Esophagus muscularis mucosa (tissue), 4 donors: Measurements from ENCODE around the gene IRS1. TPM values are rescaled to one million over a fixed set of nuclear protein-coding genes. Genes with fewer than 3 reads are reported as not detected.

Source experiments
- DNase-seq: peaks from one replicate; pipeline ENCODE4 v3.0.0-alpha.2; 2017; ENCODE audit errors: extremely low spot score
- H3K27ac ChIP-seq, 4 donors: fragments of 200-600 bp; sonication (generic); replicated peaks in 1 of 4; 1 replicate in 3 of 4; 2 replicates in 1 of 4; pipeline ENCODE4 v1.5.1; 2016 to 2019; ENCODE audit warnings: mild to moderate bottlenecking in 1 of 4
- H3K27me3 ChIP-seq, 4 donors: fragments of 200-600 bp; sonication (generic); one replicate each; pipeline versions ENCODE4 v1.5.1 to v1.6.0; 2016 to 2019
- H3K36me3 ChIP-seq, 4 donors: fragments of 200-600 bp; sonication (generic); one replicate each; pipeline ENCODE4 v1.5.1; 2016 to 2019
- H3K4me1 ChIP-seq, 4 donors: fragments of 200-600 bp; sonication (generic); one replicate each; pipeline ENCODE4 v1.5.1; 2016 to 2019
- H3K4me3 ChIP-seq, 4 donors: fragments of 200-600 bp; sonication (generic); 1 replicate in 2 of 4; 2 replicates in 2 of 4; pipeline ENCODE4 v1.5.1; 2016 to 2019; ENCODE audit warnings: mild to moderate bottlenecking in 4 of 4, moderate library complexity in 1 of 4
- H3K9me3 ChIP-seq, 4 donors: fragments of 200-600 bp; sonication (generic); 1 replicate in 3 of 4; 2 replicates in 1 of 4; pipeline ENCODE4 v1.5.1; 2016 to 2019
- EP300 ChIP-seq: sonication (generic); formaldehyde crosslinking; IDR thresholded peaks from one replicate; pipeline ENCODE4 v1.6.1; 2017; ENCODE audit warnings: antibody characterized with exemption
- POLR2A ChIP-seq: fragments of 450-650 bp; IDR thresholded peaks from one replicate; pipeline ENCODE4 v1.6.1; 2017; ENCODE audit warnings: antibody characterized with exemption, moderate library complexity, mild to moderate bottlenecking, low read depth
- POLR2AphosphoS5 ChIP-seq, 2 donors: sonication (generic); formaldehyde crosslinking; IDR thresholded peaks; one replicate each; pipeline ENCODE4 v1.6.1; 2017; ENCODE audit warnings: antibody characterized with exemption in 2 of 2
- WGBS: methylation state at CpG from one replicate; pipeline ENCODE4 v1.1.5; 2018; 5-methylcytosine and 5-hydroxymethylcytosine counted together
- intact Hi-C: fragments of 100-400 bp; cut with DNase I; formaldehyde crosslinking; loops from one replicate; pipeline ENCODE4 v1.15.1; 2023
- total RNA-seq, 4 donors: library from RNA; depleted of rRNA; stranded (reverse); fragments of >200 nt; gene quantifications; one replicate each; pipeline versions ENCODE4 v1.1.0 to v1.2.1, GENCODE V29; 2016
- TF ChIP-seq, protein P1 (sequence below), 3 experiments: fragments of 200-600 bp in 2 of 3; fragments of 450-650 bp in 1 of 3; sonication (generic) in 2 of 3; IDR thresholded peaks; one replicate each; pipeline ENCODE4 v1.5.1; 2017 to 2019; ENCODE audit warnings: antibody characterized with exemption in 3 of 3, mild to moderate bottlenecking in 2 of 3, moderate library complexity in 1 of 3

The IRS1 gene
- total RNA-seq, 4 donors from 2014 or later: 27.8 to 47.6 (median 32.8) TPM

DNA sequence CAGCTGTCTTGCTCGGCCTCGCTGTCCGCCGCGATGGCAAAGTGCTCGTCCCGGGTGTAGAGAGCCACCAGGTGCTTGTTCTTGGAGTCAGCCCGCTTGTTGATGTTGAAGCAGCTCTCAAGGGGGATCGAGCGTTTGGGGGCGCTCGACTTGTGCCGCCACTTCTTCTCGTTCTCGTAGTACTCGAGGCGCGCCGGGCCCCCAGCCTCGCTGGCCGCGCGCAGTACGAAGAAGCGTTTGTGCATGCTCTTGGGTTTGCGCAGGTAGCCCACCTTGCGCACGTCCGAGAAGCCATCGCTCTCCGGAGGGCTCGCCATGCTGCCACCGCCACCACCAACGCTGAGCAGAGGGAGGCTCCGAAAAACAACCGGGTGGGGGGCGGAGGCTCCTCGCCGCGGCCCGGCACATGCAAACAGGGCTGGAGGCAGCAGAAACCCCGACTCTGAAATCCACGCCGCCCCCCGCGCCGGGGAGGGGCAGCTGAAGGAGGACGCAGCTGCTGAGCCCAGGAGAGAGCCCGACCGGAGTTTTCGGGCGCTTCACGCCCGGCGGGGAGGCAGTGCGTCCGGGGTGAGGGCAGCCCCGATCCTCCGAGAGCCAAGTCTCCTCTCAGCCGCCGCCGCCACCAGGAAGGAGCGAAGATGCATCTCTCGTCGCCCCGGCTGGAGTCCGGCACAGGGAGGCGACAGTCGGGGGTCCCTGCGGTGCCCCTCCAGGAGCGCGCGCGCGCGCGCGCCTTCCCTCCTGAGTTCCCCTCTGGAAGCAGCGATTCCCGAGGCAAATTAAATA, 1.0 kb downstream of the IRS1 start:
- H3K4me1 ChIP-seq: peaks cover 47 to 75% (median 69%) of the 10 kb centered on the region in 4 donors
- peaks cover 0 to 14% (median 5%) of the 10 kb centered on the region in 4 donors for H3K36me3 ChIP-seq
- DNase-seq: no peak
- H3K9me3 ChIP-seq: no peaks in the 10 kb centered on the region
- H3K27me3 ChIP-seq: peaks cover 0 to 16% (median 0%) of the 10 kb centered on the region in 4 donors
- 1% methylated on average over 15 of the region's 80 CpGs for WGBS
- H3K27ac ChIP-seq: peak overlapping the region; percentile 94 to 96 (median 94)
- intact Hi-C loops: loop anchor here (2.0 to 10.0 kb wide), 5 partner anchors 51 to 582 kb away; no protein-coding TSS in a partner anchor
- H3K4me3 ChIP-seq: peak overlapping the region; percentile 70 to 95 (median 86)
- TF ChIP-seq, protein P1, sequence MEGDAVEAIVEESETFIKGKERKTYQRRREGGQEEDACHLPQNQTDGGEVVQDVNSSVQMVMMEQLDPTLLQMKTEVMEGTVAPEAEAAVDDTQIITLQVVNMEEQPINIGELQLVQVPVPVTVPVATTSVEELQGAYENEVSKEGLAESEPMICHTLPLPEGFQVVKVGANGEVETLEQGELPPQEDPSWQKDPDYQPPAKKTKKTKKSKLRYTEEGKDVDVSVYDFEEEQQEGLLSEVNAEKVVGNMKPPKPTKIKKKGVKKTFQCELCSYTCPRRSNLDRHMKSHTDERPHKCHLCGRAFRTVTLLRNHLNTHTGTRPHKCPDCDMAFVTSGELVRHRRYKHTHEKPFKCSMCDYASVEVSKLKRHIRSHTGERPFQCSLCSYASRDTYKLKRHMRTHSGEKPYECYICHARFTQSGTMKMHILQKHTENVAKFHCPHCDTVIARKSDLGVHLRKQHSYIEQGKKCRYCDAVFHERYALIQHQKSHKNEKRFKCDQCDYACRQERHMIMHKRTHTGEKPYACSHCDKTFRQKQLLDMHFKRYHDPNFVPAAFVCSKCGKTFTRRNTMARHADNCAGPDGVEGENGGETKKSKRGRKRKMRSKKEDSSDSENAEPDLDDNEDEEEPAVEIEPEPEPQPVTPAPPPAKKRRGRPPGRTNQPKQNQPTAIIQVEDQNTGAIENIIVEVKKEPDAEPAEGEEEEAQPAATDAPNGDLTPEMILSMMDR (IDR thresholded peaks at IDR 0.05): no peak
- TF ChIP-seq POLR2A: no peak
- TF ChIP-seq EP300: no peak
- no peak for TF ChIP-seq POLR2AphosphoS5 (IDR thresholded peaks at IDR 0.05)

DNA sequence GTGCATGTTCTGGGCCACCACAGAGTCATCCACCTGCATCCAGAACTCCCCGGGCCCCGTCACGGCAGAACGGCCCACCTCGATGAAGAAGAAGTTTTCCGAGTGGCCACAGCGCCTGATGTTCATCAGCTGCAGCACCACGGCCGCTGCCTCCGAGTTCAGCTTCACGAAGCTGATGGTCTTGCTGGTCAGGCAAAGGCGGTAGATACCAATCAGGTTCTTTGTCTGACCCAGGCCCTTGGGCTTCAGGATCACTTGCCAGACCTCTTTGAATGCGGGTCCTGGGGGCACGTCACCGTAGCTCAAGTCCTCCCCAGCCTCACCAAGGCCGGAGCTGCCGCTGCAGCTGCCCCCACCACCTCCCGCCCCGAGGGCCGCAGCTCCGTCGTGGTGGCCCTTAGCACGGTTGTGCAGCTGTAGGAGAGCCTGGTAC, 1.6 kb downstream of the IRS1 start:
- Histone ChIP-seq H3K4me3 (peak overlapping the region; percentile 70 to 95 (median 86)), H3K27me3 (peaks cover 0 to 16% (median 0%) of the 10 kb centered on the region in 4 donors), H3K9me3 (no peaks in the 10 kb centered on the region), H3K27ac (peak overlapping the region; percentile 94 to 96 (median 94)), H3K36me3 (peaks cover 0 to 14% (median 5%) of the 10 kb centered on the region in 4 donors), H3K4me1 (peaks cover 47 to 80% (median 72%) of the 10 kb centered on the region in 4 donors)
- intact Hi-C loops: loop anchor here (2.0 to 10.0 kb wide), 5 partner anchors 51 to 581 kb away; no protein-coding TSS in a partner anchor
- no peak for TF ChIP-seq POLR2A
- TF ChIP-seq POLR2AphosphoS5 (IDR thresholded peaks at IDR 0.05): no peak
- TF ChIP-seq, protein P1 (IDR thresholded peaks at IDR 0.05): no peak
- no peak for TF ChIP-seq EP300
- WGBS: 79% methylated on average over 11 of the region's 23 CpGs
- no peak for DNase-seq

DNA sequence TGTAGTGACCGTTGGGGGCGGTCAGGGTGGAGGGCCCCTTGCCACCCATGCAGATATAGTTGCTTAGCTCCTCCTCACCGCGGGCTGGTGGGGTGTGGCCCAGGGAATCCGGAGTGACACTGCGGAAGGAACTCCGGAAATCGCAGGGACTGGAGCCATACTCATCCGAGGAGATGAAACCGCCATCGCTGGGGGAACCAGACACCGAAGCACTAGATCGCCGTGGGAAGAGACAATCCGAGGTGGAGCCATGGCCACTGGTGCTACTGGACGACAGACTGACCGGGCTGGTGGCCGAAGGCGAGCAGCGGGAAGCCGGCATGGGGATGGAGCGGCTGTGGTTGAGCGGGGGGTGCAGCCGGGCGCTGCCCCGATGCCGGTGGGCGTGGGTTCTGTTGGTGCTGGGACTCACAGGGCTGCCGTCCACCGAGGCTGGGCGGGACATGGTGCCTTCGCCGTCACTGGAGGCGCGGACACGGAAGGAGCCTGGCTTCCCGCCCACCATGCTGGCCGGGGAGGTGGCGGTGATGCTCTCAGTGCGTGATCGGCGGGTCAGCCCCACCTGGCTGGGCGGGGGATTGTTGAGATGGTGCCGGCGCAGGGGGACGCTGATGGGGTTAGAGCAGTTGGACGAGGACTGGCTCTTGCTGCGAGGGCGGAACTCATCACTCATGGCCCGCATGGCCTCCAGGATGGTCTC, 2.2 kb downstream of the IRS1 start:
- H3K4me3 ChIP-seq: peak overlapping the region; percentile 70 to 95 (median 86)
- peak overlapping the region; percentile 94 to 96 (median 94) for H3K27ac ChIP-seq
- no peak for DNase-seq
- intact Hi-C loops: loop anchor here (5.0 to 10.0 kb wide), 4 partner anchors 50 to 323 kb away; no protein-coding TSS in a partner anchor
- peaks cover 46 to 85% (median 75%) of the 10 kb centered on the region in 4 donors for H3K4me1 ChIP-seq
- TF ChIP-seq POLR2AphosphoS5 (IDR thresholded peaks at IDR 0.05): no peak
- TF ChIP-seq EP300: no peak
- TF ChIP-seq POLR2A: no peak
- TF ChIP-seq, protein P1 (IDR thresholded peaks at IDR 0.05): no peak
- H3K36me3 ChIP-seq: peaks cover 0 to 14% (median 5%) of the 10 kb centered on the region in 4 donors
- H3K27me3 ChIP-seq: peaks cover 0 to 16% (median 0%) of the 10 kb centered on the region in 4 donors
- WGBS: 98% methylated on average over 45 of the region's 50 CpGs
- no peaks in the 10 kb centered on the region for H3K9me3 ChIP-seq

DNA sequence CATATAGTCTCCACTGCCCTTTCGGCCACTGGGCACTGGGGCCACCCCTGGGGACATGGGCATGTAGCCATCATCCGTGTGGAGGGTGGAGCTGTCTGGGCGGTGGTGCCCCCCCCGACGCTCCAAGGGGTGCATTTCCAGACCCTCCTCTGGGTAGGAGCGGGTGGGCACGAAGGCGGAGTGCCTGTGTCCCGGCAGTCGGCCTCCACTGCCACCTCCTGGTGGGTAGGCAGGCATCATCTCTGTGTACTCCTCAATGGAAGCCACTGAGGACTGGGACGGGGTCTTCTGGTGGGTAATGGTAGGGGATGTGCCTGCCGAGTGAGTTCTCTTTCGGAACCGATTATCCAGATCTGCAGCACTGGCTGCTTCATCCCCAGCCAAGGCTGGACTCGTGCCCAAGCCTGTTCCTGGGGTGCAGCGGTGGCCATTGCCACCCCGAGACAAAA, 2.8 kb downstream of the IRS1 start:
- H3K27ac ChIP-seq: peak overlapping the region; percentile 94 to 96 (median 94)
- peaks cover 0 to 16% (median 0%) of the 10 kb centered on the region in 4 donors for H3K27me3 ChIP-seq
- no peaks in the 10 kb centered on the region for H3K9me3 ChIP-seq
- peaks cover 46 to 90% (median 74%) of the 10 kb centered on the region in 4 donors for H3K4me1 ChIP-seq
- WGBS: 67% methylated on average over 3 of the region's 17 CpGs
- peaks cover 0 to 14% (median 5%) of the 10 kb centered on the region in 4 donors for H3K36me3 ChIP-seq
- intact Hi-C loops: loop anchor here (5.0 to 10.0 kb wide), 4 partner anchors 50 to 322 kb away; no protein-coding TSS in a partner anchor
- TF ChIP-seq POLR2A (no peak), EP300 (no peak)
- TF ChIP-seq, protein P1 (IDR thresholded peaks at IDR 0.05): peak; percentile 46 to 66 (median 48)
- peak overlapping the region; percentile 70 to 95 (median 86) for H3K4me3 ChIP-seq
- no peak for DNase-seq
